ENCODE measurements around the gene GRIFIN.

DNA sequence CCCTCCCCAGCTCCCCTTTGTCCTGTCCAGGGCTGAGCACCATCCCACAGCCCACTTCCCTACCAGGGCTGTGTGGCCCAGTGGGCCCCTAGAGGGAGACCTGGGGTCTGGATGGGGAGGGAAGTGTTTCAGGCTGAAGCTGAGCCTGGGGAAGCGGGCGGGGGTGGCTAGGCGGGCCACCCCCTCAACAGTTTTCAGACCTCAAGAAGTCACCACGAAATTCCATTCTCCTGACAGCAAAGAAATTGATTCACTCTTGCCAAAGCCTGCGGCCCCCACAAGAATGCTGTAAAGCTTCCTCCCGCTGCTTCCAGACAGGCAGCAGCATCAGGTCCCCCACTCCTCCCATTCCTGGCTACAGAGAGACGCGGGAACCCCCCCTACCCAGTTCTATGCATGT lies 40.8 kb upstream of the GRIFIN start:
- TF ChIP-seq, protein P1, sequence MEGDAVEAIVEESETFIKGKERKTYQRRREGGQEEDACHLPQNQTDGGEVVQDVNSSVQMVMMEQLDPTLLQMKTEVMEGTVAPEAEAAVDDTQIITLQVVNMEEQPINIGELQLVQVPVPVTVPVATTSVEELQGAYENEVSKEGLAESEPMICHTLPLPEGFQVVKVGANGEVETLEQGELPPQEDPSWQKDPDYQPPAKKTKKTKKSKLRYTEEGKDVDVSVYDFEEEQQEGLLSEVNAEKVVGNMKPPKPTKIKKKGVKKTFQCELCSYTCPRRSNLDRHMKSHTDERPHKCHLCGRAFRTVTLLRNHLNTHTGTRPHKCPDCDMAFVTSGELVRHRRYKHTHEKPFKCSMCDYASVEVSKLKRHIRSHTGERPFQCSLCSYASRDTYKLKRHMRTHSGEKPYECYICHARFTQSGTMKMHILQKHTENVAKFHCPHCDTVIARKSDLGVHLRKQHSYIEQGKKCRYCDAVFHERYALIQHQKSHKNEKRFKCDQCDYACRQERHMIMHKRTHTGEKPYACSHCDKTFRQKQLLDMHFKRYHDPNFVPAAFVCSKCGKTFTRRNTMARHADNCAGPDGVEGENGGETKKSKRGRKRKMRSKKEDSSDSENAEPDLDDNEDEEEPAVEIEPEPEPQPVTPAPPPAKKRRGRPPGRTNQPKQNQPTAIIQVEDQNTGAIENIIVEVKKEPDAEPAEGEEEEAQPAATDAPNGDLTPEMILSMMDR (IDR thresholded peaks at IDR 0.05): no peak
- TF ChIP-seq RCOR1 (IDR thresholded peaks at IDR 0.05; ENCODE audit: low read depth, low read length): no peak
- TF ChIP-seq MYC (IDR thresholded peaks at IDR 0.05; ENCODE audit: borderline replicate concordance, low read length): no peak
- TF ChIP-seq CEBPB (IDR thresholded peaks at IDR 0.05): no peak
- TF ChIP-seq POLR2A (IDR thresholded peaks at IDR 0.05; ENCODE audit: low read length): no peak
- TF ChIP-seq RAD21 (conservative IDR thresholded peaks at IDR 0.05 in 1 of 2, IDR thresholded peaks at IDR 0.05 in 1 of 2): no peak
- no peak for TF ChIP-seq SREBF2 (IDR thresholded peaks at IDR 0.05)
- no peak for TF ChIP-seq CHD2 (IDR thresholded peaks at IDR 0.05; ENCODE audit: low read length, partially characterized antibody)
- TF ChIP-seq MAFK (IDR thresholded peaks at IDR 0.05; ENCODE audit: partially characterized antibody): no peak
- TF ChIP-seq PHF8 (IDR thresholded peaks at IDR 0.05; ENCODE audit: borderline replicate concordance, low read depth): no peak
- TF ChIP-seq GATA3 (IDR thresholded peaks at IDR 0.05; ENCODE audit: borderline replicate concordance): no peak
- TF ChIP-seq, protein P2, sequence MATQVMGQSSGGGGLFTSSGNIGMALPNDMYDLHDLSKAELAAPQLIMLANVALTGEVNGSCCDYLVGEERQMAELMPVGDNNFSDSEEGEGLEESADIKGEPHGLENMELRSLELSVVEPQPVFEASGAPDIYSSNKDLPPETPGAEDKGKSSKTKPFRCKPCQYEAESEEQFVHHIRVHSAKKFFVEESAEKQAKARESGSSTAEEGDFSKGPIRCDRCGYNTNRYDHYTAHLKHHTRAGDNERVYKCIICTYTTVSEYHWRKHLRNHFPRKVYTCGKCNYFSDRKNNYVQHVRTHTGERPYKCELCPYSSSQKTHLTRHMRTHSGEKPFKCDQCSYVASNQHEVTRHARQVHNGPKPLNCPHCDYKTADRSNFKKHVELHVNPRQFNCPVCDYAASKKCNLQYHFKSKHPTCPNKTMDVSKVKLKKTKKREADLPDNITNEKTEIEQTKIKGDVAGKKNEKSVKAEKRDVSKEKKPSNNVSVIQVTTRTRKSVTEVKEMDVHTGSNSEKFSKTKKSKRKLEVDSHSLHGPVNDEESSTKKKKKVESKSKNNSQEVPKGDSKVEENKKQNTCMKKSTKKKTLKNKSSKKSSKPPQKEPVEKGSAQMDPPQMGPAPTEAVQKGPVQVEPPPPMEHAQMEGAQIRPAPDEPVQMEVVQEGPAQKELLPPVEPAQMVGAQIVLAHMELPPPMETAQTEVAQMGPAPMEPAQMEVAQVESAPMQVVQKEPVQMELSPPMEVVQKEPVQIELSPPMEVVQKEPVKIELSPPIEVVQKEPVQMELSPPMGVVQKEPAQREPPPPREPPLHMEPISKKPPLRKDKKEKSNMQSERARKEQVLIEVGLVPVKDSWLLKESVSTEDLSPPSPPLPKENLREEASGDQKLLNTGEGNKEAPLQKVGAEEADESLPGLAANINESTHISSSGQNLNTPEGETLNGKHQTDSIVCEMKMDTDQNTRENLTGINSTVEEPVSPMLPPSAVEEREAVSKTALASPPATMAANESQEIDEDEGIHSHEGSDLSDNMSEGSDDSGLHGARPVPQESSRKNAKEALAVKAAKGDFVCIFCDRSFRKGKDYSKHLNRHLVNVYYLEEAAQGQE (IDR thresholded peaks at IDR 0.05): no peak

All from A549 (cell line).